Measurements from ENCODE around the gene JMJD8.
"Not testable (repeated sequence)": the region's sequence is repeated elsewhere in the genome, so short reads cannot be mapped to it uniquely, and the experiment has no call there.

JMJD8 gene

GRCh38 chr16:693364-693763 lies 9.2 kb upstream of the JMJD8 start:
- no peak overlapping the region for H3K27ac ChIP-seq (ENCODE audit: low read length)
- H3K4me1 ChIP-seq (ENCODE audit: control insufficient read depth, low read depth, low read length), result no peaks in the 10 kb centered on the region
- H3K27me3 ChIP-seq (ENCODE audit: control insufficient read depth, insufficient read depth, low read length), result peaks cover 73% of the 10 kb centered on the region
- no peaks in the 10 kb centered on the region for H3K36me3 ChIP-seq (ENCODE audit: control insufficient read depth, low read depth, low read length)
- H3K9ac ChIP-seq (ENCODE audit: low read length), result no peak overlapping the region
- H3K4me3 ChIP-seq (ENCODE audit: low read length), result peak overlapping the region; percentile 51
- H3K9me3 ChIP-seq (ENCODE audit: control insufficient read depth, low read depth, low read length), result no peaks in the 10 kb centered on the region

GRCh38 chr16:692356-693108 lies 8.4 kb upstream of the JMJD8 start:
- H3K9me3 ChIP-seq (ENCODE audit: control insufficient read depth, low read depth, low read length), result no peaks in the 10 kb centered on the region
- no peak overlapping the region for H3K9ac ChIP-seq (ENCODE audit: low read length)
- H3K4me1 ChIP-seq (ENCODE audit: control insufficient read depth, low read depth, low read length), result no peaks in the 10 kb centered on the region
- H3K4me3 ChIP-seq (ENCODE audit: low read length), result no peak overlapping the region
- no peak overlapping the region for H3K27ac ChIP-seq (ENCODE audit: low read length)
- H3K36me3 ChIP-seq (ENCODE audit: control insufficient read depth, low read depth, low read length), result no peaks in the 10 kb centered on the region
- peaks cover 64% of the 10 kb centered on the region for H3K27me3 ChIP-seq (ENCODE audit: control insufficient read depth, insufficient read depth, low read length)

DNA sequence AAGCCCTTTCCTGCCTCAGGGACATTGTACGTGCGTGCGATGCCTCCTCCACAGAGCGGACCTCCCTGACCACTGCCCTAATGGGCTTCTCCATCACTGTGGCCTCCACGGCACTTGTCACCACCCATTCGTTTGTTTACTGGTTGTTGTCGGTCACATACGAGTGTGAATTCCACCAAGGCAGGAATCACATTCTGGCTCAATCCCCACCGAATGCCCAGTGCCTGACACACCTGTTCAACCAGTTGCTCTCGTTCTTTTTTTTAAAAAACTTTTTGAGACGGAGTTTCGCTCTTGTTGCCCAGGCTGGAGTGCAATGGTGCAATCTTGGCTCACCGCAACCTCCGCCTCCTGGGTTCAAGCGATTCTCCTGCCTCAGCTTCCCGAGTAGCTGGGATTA lies 7.1 kb upstream of the JMJD8 start:
- H3K27me3 ChIP-seq (ENCODE audit: control insufficient read depth, insufficient read depth, low read length), result peaks cover 55% of the 10 kb centered on the region
- H3K4me3 ChIP-seq (ENCODE audit: low read length); H3K9ac ChIP-seq (ENCODE audit: low read length); H3K36me3 ChIP-seq (ENCODE audit: control insufficient read depth, low read depth, low read length); H3K27ac ChIP-seq (ENCODE audit: low read length); H3K9me3 ChIP-seq (ENCODE audit: control insufficient read depth, low read depth, low read length); H3K4me1 ChIP-seq (ENCODE audit: control insufficient read depth, low read depth, low read length): not testable (repeated sequence)

DNA sequence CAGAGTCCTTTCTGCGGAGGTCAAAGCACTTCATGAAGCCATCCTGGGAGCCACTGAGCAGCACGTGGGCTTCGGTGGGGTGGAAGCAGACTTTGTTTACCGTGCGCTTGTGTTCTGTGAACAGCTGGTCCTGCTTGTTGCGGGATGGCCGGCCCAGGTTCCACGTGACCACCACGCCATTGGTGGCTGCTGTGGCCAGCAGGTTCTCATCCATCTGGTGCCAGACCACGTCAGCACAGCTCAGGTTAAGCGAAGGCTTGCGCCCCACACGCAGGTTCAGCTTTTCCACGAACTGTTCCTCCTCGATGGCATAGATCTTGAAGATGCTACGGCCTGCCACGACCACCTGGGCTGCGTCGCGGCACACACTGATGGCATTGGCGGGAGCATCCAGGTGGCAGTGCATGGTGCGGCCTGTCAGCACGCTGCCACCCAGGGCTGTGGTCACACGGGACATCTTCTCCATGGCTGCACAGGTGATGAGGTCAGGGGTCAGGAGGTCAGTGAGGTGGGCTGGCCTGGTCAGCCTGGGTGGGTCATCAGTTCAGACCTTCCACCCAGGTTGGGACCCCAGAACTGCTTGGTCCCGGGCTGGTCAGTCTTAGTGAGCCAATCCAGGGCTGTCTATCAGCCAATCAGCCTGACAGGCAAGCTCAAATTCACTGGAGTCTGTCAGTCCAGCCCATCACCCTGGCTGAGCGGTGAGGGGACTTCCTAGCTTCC lies 5.2 kb upstream of the JMJD8 start:
- Histone ChIP-seq H3K4me1 (ENCODE audit: control insufficient read depth, low read depth, low read length) (no peaks in the 10 kb centered on the region), H3K9ac (ENCODE audit: low read length) (peak overlapping the region; percentile 67), H3K27me3 (ENCODE audit: control insufficient read depth, insufficient read depth, low read length) (peaks cover 37% of the 10 kb centered on the region), H3K9me3 (ENCODE audit: control insufficient read depth, low read depth, low read length) (no peaks in the 10 kb centered on the region), H3K27ac (ENCODE audit: low read length) (no peak overlapping the region), H3K4me3 (ENCODE audit: low read length) (peak overlapping the region; percentile 86), H3K36me3 (ENCODE audit: control insufficient read depth, low read depth, low read length) (no peaks in the 10 kb centered on the region)

- H3K4me3 ChIP-seq (ENCODE audit: low read length), result no peak overlapping the region
- peaks cover 2% of the 10 kb centered on the region for H3K36me3 ChIP-seq (ENCODE audit: control insufficient read depth, low read depth, low read length)
- H3K9ac ChIP-seq (ENCODE audit: low read length), result no peak overlapping the region
- H3K27ac ChIP-seq (ENCODE audit: low read length), result no peak overlapping the region
- no peaks in the 10 kb centered on the region for H3K4me1 ChIP-seq (ENCODE audit: control insufficient read depth, low read depth, low read length)
- peaks cover 19% of the 10 kb centered on the region for H3K27me3 ChIP-seq (ENCODE audit: control insufficient read depth, insufficient read depth, low read length)
- H3K9me3 ChIP-seq (ENCODE audit: control insufficient read depth, low read depth, low read length), result no peaks in the 10 kb centered on the region
These were observed 3.4 kb upstream of the JMJD8 start for GRCh38 chr16:687499-687898.

GRCh38 chr16:686459-687260 lies 2.5 kb upstream of the JMJD8 start:
- H3K27ac ChIP-seq (ENCODE audit: low read length), result no peak overlapping the region
- H3K36me3 ChIP-seq (ENCODE audit: control insufficient read depth, low read depth, low read length), result peaks cover 11% of the 10 kb centered on the region

GRCh38 chr16:685967-686366 lies 1.8 kb upstream of the JMJD8 start:
- Histone ChIP-seq H3K9me3 (ENCODE audit: control insufficient read depth, low read depth, low read length) (no peaks in the 10 kb centered on the region), H3K4me3 (ENCODE audit: low read length) (no peak overlapping the region), H3K27ac (ENCODE audit: low read length) (no peak overlapping the region), H3K27me3 (ENCODE audit: control insufficient read depth, insufficient read depth, low read length) (peaks cover 3% of the 10 kb centered on the region), H3K36me3 (ENCODE audit: control insufficient read depth, low read depth, low read length) (peaks cover 15% of the 10 kb centered on the region), H3K4me1 (ENCODE audit: control insufficient read depth, low read depth, low read length) (peaks cover 6% of the 10 kb centered on the region), H3K9ac (ENCODE audit: low read length) (no peak overlapping the region)

More at GRCh38 chr16:686459-687260, 2.5 kb upstream of the JMJD8 start:
- Histone ChIP-seq H3K27me3 (ENCODE audit: control insufficient read depth, insufficient read depth, low read length) (peaks cover 10% of the 10 kb centered on the region), H3K4me1 (ENCODE audit: control insufficient read depth, low read depth, low read length) (no peaks in the 10 kb centered on the region), H3K4me3 (ENCODE audit: low read length) (no peak overlapping the region), H3K9ac (ENCODE audit: low read length) (no peak overlapping the region), H3K9me3 (ENCODE audit: control insufficient read depth, low read depth, low read length) (no peaks in the 10 kb centered on the region)

GRCh38 chr16:684961-685696 lies 995 bp upstream of the JMJD8 start:
- Histone ChIP-seq H3K36me3 (ENCODE audit: control insufficient read depth, low read depth, low read length) (peaks cover 15% of the 10 kb centered on the region), H3K9ac (ENCODE audit: low read length) (no peak overlapping the region), H3K9me3 (ENCODE audit: control insufficient read depth, low read depth, low read length) (no peaks in the 10 kb centered on the region), H3K27me3 (ENCODE audit: control insufficient read depth, insufficient read depth, low read length) (no peaks in the 10 kb centered on the region), H3K4me3 (ENCODE audit: low read length) (no peak overlapping the region), H3K27ac (ENCODE audit: low read length) (no peak overlapping the region), H3K4me1 (ENCODE audit: control insufficient read depth, low read depth, low read length) (peaks cover 6% of the 10 kb centered on the region)

DNA sequence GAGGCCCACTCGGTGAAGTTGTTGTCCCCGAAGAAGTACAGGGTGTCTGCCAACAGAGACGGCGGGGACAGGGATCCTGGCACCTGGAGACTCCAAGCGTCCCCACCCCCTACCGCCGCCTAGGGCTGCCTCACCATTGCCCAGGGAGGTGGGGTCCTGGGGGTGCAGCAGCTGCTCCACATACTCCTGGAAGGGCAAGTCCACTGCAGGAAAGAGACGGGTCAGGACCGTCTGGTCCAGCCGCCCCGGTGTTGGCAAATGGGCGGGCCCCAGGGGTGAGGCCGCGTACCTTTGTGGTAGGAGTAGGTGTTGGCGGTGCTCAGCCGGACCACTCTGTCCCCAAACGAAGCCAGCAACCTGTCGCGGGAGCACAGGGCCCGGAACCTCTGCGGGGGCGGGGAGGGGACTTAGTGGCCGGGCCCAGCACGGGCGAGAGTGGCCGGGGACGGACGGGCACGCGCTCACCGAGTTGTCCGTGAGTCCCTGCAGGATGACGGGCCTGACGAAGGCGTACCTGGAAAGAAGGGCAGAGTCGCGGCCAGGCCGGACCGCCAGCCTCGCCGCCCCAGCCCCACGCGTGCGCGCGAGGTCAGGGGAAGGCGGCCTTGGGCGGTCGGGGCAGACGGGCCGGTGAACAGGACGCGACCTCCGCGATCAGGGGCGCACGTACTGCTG lies 601 bp downstream of the JMJD8 start:
- Histone ChIP-seq H3K36me3 (ENCODE audit: control insufficient read depth, low read depth, low read length) (peaks cover 15% of the 10 kb centered on the region), H3K27ac (ENCODE audit: low read length) (no peak overlapping the region), H3K27me3 (ENCODE audit: control insufficient read depth, insufficient read depth, low read length) (no peaks in the 10 kb centered on the region)

GRCh38 chr16:682493-683395 lies 1.4 kb downstream of the JMJD8 start:
- Histone ChIP-seq H3K4me1 (ENCODE audit: control insufficient read depth, low read depth, low read length) (peaks cover 6% of the 10 kb centered on the region), H3K4me3 (ENCODE audit: low read length) (peak overlapping the region; percentile 72), H3K27ac (ENCODE audit: low read length) (no peak overlapping the region), H3K27me3 (ENCODE audit: control insufficient read depth, insufficient read depth, low read length) (no peaks in the 10 kb centered on the region), H3K36me3 (ENCODE audit: control insufficient read depth, low read depth, low read length) (peaks cover 15% of the 10 kb centered on the region), H3K9me3 (ENCODE audit: control insufficient read depth, low read depth, low read length) (no peaks in the 10 kb centered on the region), H3K9ac (ENCODE audit: low read length) (peak overlapping the region; percentile 68)

More for the DNA sequence above, 601 bp downstream of the JMJD8 start:
- peak overlapping the region; percentile 68 for H3K9ac ChIP-seq (ENCODE audit: low read length)
- H3K4me1 ChIP-seq (ENCODE audit: control insufficient read depth, low read depth, low read length), result peaks cover 6% of the 10 kb centered on the region
- no peaks in the 10 kb centered on the region for H3K9me3 ChIP-seq (ENCODE audit: control insufficient read depth, low read depth, low read length)
- H3K4me3 ChIP-seq (ENCODE audit: low read length), result peak overlapping the region; percentile 72
